ENCODE data around the gene ZNF391.
"Not testable (repeated sequence)": the region's sequence is repeated elsewhere in the genome, so short reads cannot be mapped to it uniquely, and the experiment has no call there.

ZNF391 gene

GRCh38 chr6:27422651-27423332 is 34.2 kb downstream of the ZNF391 start:
- no peak for DNase-seq (ENCODE audit: low read depth in 2 of 2)

- not testable (repeated sequence) for DNase-seq (ENCODE audit: low read depth in 2 of 2)
These were observed 36.3 kb downstream of the ZNF391 start for GRCh38 chr6:27424851-27425250.

- DNase-seq (ENCODE audit: low read depth in 2 of 2): no peak
These were observed 37.6 kb downstream of the ZNF391 start for GRCh38 chr6:27426045-27426620.

GRCh38 chr6:27428502-27428901 is 39.9 kb downstream of the ZNF391 start:
- DNase-seq (ENCODE audit: low read depth in 2 of 2): no peak

GRCh38 chr6:27428966-27429365 is 40.4 kb downstream of the ZNF391 start:
- DNase-seq (ENCODE audit: low read depth in 2 of 2): no peak

GRCh38 chr6:27433714-27434113 is 45.2 kb downstream of the ZNF391 start:
- DNase-seq (ENCODE audit: low read depth in 2 of 2): no peak

GRCh38 chr6:27439371-27439770 is 50.8 kb downstream of the ZNF391 start:
- no peak for DNase-seq (ENCODE audit: low read depth in 2 of 2)

- no peak for DNase-seq (ENCODE audit: low read depth in 2 of 2)
These were observed 52.4 kb downstream of the ZNF391 start for GRCh38 chr6:27441001-27441400.

GRCh38 chr6:27442932-27443331 is 54.4 kb downstream of the ZNF391 start:
- no peak for DNase-seq (ENCODE audit: low read depth in 2 of 2)

- DNase-seq (ENCODE audit: low read depth in 2 of 2): no peak
These were observed 59.9 kb downstream of the ZNF391 start for GRCh38 chr6:27448456-27448855.

- no peak for DNase-seq (ENCODE audit: low read depth in 2 of 2)
These were observed 63.3 kb downstream of the ZNF391 start for GRCh38 chr6:27451660-27452390.

GRCh38 chr6:27452496-27452897 is 63.9 kb downstream of the ZNF391 start:
- no peak for DNase-seq (ENCODE audit: low read depth in 2 of 2)

Measured in activated CD4-positive, alpha-beta T cell treated with anti-CD3 and anti-CD28 coated beads for 24 hours (primary cell).